ENCODE measurements around the gene GJC2.
"Not testable (repeated sequence)": the region's sequence is repeated elsewhere in the genome, so short reads cannot be mapped to it uniquely, and the experiment has no call there.

GJC2 gene

DNA sequence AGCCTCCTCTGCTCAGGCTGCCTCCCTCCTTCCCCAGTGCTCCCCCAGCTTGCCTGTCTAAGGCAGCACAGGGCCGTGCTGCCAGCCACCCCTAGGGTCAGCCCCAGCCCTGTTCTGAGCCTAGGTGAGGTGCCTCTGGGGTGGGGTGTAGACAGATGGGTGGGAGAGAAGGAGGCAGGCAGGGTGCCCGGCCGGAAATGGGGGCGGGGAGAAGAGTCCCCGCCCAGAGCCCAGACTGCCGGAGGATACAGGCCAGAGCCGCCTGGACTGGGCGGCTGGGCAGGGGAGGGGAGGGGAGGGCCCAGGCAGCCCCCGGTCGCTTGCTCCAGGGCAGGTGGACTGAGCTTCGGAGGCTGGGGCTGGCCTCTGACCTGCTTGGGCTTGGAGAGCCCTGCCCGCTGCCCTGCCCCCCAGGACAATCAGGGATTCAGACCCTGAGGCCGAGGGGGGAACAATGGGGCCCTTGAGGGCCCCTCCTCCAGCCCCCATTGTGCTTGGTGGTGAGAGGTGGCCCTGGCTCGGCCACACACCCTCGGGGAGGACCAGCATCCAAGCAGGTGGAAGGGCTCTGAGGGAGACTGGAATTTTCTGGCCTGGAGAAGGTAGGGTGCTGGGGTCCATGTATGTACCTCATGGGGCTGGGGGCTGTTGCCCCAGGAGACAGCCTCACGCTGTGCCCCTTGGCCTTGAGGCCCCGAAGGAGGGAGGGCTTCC, at the start of gene GJC2:
Gene GJC2 (plus strand): TSS at position 525 of the 714 bp plus-strand sequence. CDS start 7,829 bp downstream, outside the sequence.
- no peak for DNase-seq

DNA sequence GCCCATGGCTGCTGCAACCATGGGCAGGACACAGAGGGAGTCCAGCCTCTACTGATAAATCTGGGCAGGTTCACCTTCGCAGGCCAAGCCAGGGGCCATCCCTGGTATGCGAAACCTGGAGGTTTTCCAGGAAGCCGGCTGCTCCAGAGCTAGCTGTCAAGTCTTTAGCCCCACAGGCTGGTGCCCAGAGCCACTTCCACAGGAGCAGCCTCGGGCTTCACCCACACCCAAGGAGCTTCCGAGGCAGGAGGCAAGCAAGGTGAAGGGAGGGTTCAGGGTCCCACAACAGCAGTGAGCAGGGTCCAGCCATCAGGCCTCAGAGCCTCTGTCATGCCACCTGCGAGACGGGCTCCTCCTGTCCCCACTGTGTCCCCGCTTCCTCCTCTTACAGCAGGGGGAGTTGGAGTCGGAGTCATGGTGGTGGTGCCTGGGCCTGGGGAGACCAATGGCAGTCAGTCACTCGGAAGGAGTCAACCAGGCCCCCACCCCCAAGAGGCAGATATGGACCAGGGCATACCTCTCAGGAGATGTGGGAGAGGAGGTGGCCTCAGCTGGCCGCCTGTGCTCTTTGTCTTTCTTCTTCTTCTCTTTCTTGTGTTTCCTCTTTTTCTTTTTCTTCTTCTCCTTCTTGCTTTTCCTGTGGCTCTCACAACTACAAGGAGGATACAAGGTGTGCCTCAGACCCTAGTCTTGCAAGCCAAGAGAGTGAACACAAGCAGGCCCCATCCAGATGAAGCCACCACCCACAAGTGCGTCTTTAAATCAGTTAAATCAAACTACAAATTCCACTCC, 48.7 kb upstream of the GJC2 start:
- no peak for DNase-seq

DNA sequence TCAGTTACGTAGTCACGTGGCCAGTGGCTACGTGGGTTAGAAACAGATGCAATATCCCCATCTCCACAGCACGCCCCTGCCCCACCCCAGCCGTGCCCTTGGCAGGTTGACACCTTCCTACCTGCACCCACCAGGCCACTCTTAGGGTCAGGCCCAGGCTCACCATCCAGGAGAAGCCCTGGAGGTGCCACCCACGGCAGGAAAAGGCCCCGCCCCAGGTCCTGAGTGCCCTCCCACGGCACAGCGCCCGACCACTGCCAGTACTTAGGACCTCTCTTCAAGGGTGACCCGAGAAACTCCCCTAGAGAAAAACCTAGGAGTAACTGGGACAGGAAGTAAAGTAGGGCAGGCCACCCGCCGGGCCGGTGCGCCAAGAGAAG, 48.1 kb upstream of the GJC2 start:
- no peak for DNase-seq

DNA sequence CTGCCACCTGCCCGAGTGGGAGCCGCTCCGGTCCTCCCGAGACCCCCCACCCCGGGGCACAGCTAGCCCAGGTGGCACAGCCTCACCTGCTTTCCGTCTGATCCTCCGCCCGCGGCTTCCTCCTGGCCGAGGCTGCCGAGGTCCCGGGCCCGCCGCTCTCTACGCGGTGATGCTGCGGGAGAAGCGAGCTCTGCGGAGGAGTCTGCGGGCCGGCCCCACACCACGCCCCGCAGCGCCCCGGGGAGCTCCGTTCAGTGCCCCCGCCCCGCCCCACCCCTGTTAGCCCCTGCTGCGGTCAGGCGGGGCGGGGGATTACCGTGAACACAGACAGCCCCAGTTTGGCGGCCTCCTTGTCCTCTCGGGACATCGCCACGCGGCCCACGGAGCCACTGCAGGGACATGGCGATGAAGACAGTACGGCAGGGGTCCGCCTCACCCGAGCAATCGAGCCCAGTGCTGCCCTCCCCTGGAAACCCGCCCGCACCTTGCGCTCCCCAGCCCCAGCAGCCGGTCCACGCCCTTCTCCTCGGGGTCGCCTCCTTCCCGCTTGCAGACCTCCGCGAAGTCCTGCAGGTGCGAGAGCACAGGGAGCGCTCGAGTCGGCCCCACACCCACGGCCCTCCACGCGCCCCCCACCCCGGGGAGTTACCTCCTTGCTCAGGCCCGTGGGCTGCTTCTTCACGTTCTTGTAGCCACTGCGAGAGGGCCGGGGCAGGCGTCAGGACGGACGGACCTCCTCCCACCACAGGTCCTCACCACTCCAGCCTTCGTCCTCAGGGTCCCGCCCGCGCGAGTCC, 47.5 kb upstream of the GJC2 start:
- peak; percentile 9 for DNase-seq

DNA sequence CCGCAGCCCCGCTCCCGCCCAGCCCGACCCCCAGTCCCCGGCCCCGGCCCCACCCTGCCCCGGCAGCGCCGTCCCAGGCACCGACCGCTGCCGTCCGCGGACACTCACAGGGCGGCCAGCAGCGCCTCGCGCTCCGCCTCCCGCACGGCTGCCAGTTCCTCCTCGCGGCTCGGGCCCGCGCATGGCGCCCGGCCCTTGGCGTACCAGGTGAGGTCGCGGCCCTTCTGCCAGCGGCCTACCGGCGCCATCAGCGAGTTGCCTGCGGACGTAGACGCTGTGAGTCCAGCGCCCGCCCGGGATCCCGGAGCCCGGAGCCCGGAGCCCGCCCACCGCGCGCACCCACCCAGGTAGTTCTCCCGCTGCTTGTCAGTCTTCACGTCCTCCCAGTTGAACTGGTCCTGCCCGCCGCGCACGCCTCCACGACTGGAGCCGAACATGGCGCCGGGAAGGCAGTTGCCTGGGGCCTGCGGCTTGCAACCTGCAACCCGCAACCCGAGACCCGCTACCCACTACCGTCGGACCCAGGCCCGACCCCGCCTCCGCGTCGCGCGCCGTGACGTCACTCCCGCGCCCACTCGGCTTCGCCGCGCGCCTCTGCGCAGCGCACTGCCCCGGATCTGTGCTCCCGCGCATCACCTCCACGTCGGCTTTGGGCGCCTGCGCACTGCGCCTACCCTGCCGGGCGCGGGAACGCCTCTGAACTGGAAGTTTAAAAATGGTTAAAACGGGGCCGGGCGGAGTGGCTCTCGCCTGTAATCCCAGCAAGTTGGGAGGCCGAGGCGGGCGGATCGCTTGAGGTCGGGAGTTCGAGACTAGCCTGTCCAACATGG, 46.7 kb upstream of the GJC2 start, which contains the start of gene C1orf35:
Gene C1orf35 (minus strand): TSS at position 535 of the 830 bp plus-strand sequence. CDS start 98 bp downstream, at position 437.
- peak; percentile 86 for DNase-seq

GRCh38 chr1:228104526-228105269, 45.0 kb upstream of the GJC2 start:
- no peak for DNase-seq

DNA sequence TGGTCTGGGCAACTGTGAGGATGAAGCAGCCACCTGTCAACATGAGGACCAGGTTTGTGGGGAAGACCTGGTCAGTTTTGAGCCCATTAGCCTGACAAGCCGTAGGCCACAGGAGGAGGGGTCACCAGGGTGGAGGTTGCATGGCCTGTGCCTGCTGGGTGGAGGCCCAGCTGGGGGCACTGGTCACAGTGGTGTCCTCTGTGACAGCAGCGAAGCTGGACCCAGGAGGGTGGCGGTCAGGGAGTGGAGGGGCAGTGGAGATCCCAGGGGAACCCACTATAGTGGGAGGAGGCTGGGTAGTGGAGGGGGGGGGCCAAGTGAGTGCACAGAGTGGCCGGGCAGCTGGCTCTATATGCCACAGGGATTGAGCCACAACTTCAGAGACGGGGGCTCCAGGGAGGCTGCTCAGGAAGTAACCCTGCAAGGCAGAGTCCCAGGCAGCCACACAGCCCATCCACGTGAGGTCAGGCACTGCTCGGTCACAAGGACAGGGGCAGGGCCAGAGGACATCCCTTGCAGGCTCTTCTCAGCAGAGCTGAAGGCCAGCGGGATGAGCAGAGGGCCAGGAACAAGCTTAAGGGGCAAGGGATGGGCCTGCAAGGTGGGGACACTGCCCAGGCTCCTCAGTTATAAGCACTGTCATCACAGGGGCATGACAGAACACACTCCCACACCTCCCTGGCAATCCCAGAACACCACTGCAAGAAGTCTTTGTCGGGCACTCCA, 44.3 kb upstream of the GJC2 start:
- no peak for DNase-seq

DNA sequence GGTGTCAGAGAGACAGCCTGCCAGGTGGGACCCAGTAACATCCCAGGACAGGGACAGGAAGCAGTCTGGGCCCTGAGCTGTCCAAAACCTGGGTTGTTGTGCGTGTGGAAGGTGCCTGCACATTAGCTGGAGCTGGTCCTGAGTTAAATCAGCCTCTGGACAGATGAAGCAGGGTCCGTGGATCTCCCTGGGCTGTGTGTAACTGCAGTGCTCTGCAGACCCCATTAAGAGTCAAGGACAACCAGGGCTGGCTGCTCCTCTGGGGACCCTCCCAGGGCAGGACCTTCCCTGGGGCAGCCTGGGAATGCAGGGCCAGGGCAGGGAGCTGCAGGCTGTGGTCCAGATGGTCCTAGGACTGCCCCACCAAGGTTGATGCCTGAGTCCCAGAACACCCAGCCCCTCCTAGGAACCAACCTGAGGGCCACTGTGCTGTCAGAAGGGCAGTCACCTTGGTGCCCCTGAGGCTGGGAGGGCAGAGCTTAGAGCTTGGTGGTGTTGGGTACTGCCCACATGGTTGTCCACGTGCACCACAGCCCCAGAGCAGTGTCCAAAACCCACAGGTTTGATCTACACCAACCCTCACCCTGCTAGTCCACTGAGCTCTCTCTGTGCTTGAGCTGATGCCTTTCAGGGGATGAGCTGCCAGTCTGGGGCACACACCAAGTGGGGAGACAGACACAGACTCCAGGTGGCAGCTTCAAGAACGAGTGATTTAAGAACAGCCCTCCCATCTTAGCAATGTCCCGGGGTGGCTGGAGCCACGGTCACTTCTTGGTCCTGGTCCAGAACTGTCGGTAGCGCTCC, 43.5 kb upstream of the GJC2 start:
- no peak for DNase-seq

DNA sequence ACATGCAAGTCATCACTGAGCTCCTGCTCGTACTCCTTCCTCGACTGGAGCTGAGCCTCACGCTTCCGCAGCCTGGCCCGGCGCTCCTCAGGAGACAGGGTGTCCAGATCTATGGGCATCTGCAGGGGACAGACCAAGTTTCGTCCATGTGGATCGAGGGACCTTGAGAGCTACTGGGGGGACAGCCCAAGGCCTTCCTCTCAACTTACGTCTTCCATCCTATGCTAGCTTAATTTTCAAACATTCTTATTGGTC, 43.0 kb upstream of the GJC2 start:
- DNase-seq = no peak

GRCh38 chr1:228107636-228108035, 42.1 kb upstream of the GJC2 start:
- DNase-seq = no peak

DNA sequence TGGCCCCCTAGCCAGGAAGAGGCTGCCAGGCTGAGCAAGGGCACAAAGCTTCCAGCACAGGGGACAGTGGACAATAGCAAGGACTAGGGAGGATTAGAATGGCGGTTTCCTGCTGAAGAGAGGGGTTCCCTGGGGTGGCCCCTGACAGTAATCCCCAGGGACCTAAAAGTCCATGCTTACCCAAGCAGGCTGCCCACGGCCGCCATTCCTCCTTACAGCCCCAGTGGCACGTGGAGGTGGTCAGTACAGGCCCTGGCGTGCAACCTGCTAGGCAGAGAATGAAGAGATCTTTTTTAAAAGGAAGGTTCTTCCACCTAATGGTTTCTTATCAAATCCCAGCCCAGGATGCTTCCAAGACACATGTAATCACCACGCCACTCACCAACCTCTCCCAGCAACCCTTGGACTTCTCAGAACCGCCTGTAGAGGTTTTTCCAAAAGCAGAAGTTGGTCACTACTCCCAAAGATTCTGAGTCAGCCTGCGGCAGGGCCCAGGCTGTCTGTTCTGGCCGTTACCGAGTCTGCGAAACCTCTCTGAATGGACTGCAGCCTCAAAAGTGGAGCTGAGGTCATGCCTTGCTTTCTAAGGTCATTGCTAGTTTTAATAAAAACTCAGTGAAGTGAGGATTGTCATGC, 41.6 kb upstream of the GJC2 start:
- DNase-seq = no peak

GRCh38 chr1:228108742-228109072, 41.0 kb upstream of the GJC2 start:
- DNase-seq = no peak

GRCh38 chr1:228109073-228109961, 40.4 kb upstream of the GJC2 start, which contains the start of gene MRPL55:
Gene MRPL55, minus strand, starts transcription at chr1:228109299. Its CDS starts 1,039 bp downstream, at chr1:228108260.
- DNase-seq = peak; percentile 88

- no peak for DNase-seq
These were observed 39.7 kb upstream of the GJC2 start for GRCh38 chr1:228109962-228110488.

DNA sequence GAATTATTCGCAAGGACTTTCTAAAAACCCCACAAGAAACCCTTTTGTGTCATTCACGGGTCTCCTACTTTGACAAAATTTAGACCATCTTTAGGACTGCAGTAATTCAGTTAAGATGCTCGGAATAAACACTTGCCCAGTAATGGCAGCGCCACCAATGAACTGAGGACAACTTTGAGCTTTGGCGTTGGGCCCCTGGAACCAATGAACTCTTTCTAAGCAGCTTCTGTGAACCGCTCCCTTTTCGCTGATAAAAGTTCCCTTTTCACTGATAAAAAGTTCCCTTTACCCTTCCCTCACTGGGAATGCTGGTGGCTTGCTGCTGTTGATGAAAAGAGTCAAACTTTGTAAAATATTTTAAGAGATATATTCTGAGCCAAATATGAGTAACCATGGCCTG, 39.2 kb upstream of the GJC2 start:
- DNase-seq = no peak

GRCh38 chr1:228111315-228111714, 38.4 kb upstream of the GJC2 start:
- DNase-seq = not testable (repeated sequence)

DNA sequence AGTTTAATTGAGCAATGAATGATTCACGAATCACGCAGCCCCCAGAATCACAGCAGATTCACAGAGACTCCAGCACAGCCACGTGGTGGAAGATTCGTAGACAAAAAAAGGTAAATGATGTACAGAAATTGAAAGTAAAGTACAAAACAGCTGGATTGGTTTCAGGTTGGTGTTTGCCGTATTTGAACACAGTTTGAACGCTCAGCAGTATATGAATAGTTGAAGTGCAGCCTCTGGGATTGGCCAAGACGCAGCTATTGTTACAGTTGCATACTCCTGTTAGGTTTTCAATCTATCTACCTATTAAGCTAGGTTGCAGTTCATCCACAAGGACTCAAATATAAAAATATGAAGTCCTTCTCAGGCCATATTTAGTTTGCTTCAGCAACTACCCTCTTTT, 37.6 kb upstream of the GJC2 start:
- DNase-seq = no peak

DNA sequence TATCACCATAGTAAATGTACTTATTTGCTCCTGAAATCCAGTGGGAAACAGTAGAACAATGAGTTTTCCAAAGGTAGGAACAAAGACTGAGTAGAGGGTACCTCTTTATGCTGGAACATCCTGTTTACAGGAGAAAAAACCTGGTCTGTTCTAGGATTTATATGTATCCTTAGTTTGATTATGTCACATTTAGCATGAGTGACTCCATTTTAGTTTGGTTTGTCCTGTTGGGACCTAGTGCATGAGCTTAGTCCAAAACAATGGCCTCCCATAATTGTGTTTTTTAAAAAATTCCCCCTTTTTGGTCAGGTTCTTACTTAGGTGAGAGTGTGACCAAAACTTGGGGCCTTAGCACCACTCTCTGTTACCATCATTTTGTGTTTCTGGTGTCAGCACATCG, 37.1 kb upstream of the GJC2 start:
- no peak for DNase-seq

DNA sequence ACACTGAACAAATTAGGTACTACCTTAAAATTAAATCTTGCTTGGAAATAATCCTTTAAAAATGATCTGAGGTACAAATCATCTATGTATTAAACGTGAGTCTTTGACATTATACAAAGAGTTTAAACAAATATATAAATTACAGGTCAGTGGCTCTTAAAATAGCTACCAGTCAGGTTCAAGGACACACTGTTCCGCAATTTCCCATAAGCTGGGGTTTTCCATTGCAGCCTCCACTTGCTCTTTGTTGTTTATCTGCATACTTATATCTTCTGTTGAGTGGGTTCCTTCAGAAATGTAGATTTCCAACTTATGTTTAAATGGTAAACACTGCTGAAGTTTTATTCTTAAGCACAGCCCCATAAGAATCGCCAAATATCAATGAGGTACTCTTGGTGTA, 34.9 kb upstream of the GJC2 start:
- no peak for DNase-seq
